GM12878 (cell line): ENCODE results near the gene NCKAP5.

Source experiments
- CHD1 ChIP-seq: IDR thresholded peaks from 2 replicates; pipeline ENCODE4 v1.6.1; 2012; ENCODE audit warnings: low read depth, low read length, improper control_type of control experiment
- CREM ChIP-seq: IDR thresholded peaks from 2 replicates; pipeline ENCODE4 v1.6.1; 2014; ENCODE audit warnings: antibody characterized with exemption, low read depth
- EZH2 ChIP-seq: IDR thresholded peaks from 2 replicates; pipeline ENCODE4 v1.6.1; 2012; ENCODE audit warnings: low read depth, mild to moderate bottlenecking, control low read depth, inconsistent platforms, low read length, borderline replicate concordance; ENCODE audit not compliant: control insufficient read depth
- MEF2A ChIP-seq: IDR thresholded peaks from 2 replicates; pipeline ENCODE4 v1.6.1; 2011; ENCODE audit warnings: low read depth, mild to moderate bottlenecking, low read length, moderate library complexity; ENCODE audit not compliant: insufficient read depth
- MXI1 ChIP-seq: fragments of 150-350 bp; IDR thresholded peaks from 2 replicates; pipeline ENCODE4 v1.6.1; 2011; ENCODE audit warnings: low read depth, mild to moderate bottlenecking, inconsistent platforms, low read length, improper control_type of control experiment
- SMARCA5 ChIP-seq: fragments of 450-650 bp; IDR thresholded peaks from 2 replicates; pipeline ENCODE4 v1.6.1; 2017; ENCODE audit warnings: mild to moderate bottlenecking
- SMC3 ChIP-seq: IDR thresholded peaks from 2 replicates; pipeline ENCODE4 v1.6.1; 2011; ENCODE audit warnings: low read length, improper control_type of control experiment, borderline replicate concordance
- SP1 ChIP-seq: IDR thresholded peaks from one replicate; pipeline ENCODE4 v1.6.1; 2011; ENCODE audit warnings: low read depth, low read length
- ZNF24 ChIP-seq: fragments of 450-650 bp; IDR thresholded peaks from 2 replicates; pipeline ENCODE4 v1.6.1; 2017; ENCODE audit warnings: antibody characterized with exemption, mild to moderate bottlenecking
- TF ChIP-seq, protein P1 (sequence below): fragments of 450-650 bp; conservative IDR thresholded peaks from 2 replicates; pipeline ENCODE4 v1.6.1; 2017; ENCODE audit warnings: mild to moderate bottlenecking, moderate library complexity
- TF ChIP-seq, protein P2 (sequence below): IDR thresholded peaks from 2 replicates; pipeline ENCODE4 v1.6.1; 2011; ENCODE audit warnings: mild to moderate bottlenecking, low read depth, low read length, moderate library complexity; ENCODE audit not compliant: insufficient replicate concordance
- TF ChIP-seq, protein P3 (sequence below): fragments of 450-650 bp; IDR thresholded peaks from 2 replicates; pipeline ENCODE4 v1.6.1; 2017; ENCODE audit warnings: mild to moderate bottlenecking

DNA sequence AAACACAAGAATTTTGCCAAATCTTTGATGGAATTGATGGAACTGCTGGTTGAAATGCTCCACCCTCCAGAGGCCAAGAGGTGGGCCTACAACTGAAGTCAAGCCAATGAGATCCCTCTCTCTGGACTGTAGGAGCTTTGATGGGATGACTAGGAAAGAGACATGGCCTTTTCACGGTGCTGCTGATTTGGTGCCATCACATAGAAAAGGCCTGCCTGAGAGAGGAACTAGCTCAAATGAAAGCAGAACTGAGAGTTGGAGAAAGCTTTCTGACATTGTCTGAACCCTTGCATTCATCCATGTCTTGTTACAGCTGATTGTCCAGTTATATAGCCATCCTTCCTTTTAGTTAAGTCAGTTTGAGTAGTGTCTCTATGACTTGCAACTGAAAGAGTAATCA, 614.5 kb downstream of the NCKAP5 start:
- TF ChIP-seq SP1 (no peak), EZH2 (no peak), SMARCA5 (peak; percentile 39; the same call in 1 of the 2 replicates), ZNF24 (no peak), MEF2A (no peak), CHD1 (no peak), MXI1 (no peak), SMC3 (no peak), CREM (no peak)
- TF ChIP-seq, protein P1, sequence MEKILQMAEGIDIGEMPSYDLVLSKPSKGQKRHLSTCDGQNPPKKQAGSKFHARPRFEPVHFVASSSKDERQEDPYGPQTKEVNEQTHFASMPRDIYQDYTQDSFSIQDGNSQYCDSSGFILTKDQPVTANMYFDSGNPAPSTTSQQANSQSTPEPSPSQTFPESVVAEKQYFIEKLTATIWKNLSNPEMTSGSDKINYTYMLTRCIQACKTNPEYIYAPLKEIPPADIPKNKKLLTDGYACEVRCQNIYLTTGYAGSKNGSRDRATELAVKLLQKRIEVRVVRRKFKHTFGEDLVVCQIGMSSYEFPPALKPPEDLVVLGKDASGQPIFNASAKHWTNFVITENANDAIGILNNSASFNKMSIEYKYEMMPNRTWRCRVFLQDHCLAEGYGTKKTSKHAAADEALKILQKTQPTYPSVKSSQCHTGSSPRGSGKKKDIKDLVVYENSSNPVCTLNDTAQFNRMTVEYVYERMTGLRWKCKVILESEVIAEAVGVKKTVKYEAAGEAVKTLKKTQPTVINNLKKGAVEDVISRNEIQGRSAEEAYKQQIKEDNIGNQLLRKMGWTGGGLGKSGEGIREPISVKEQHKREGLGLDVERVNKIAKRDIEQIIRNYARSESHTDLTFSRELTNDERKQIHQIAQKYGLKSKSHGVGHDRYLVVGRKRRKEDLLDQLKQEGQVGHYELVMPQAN: 0 out of 2 replicates have a peak, but pooled peaks have one; percentile 38
- TF ChIP-seq, protein P2, sequence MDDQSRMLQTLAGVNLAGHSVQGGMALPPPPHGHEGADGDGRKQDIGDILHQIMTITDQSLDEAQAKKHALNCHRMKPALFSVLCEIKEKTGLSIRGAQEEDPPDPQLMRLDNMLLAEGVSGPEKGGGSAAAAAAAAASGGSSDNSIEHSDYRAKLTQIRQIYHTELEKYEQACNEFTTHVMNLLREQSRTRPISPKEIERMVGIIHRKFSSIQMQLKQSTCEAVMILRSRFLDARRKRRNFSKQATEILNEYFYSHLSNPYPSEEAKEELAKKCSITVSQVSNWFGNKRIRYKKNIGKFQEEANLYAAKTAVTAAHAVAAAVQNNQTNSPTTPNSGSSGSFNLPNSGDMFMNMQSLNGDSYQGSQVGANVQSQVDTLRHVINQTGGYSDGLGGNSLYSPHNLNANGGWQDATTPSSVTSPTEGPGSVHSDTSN: no peak
- TF ChIP-seq, protein P3, sequence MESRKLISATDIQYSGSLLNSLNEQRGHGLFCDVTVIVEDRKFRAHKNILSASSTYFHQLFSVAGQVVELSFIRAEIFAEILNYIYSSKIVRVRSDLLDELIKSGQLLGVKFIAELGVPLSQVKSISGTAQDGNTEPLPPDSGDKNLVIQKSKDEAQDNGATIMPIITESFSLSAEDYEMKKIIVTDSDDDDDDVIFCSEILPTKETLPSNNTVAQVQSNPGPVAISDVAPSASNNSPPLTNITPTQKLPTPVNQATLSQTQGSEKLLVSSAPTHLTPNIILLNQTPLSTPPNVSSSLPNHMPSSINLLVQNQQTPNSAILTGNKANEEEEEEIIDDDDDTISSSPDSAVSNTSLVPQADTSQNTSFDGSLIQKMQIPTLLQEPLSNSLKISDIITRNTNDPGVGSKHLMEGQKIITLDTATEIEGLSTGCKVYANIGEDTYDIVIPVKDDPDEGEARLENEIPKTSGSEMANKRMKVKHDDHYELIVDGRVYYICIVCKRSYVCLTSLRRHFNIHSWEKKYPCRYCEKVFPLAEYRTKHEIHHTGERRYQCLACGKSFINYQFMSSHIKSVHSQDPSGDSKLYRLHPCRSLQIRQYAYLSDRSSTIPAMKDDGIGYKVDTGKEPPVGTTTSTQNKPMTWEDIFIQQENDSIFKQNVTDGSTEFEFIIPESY: no peak
